ENCODE data around the gene NDN.

DNA sequence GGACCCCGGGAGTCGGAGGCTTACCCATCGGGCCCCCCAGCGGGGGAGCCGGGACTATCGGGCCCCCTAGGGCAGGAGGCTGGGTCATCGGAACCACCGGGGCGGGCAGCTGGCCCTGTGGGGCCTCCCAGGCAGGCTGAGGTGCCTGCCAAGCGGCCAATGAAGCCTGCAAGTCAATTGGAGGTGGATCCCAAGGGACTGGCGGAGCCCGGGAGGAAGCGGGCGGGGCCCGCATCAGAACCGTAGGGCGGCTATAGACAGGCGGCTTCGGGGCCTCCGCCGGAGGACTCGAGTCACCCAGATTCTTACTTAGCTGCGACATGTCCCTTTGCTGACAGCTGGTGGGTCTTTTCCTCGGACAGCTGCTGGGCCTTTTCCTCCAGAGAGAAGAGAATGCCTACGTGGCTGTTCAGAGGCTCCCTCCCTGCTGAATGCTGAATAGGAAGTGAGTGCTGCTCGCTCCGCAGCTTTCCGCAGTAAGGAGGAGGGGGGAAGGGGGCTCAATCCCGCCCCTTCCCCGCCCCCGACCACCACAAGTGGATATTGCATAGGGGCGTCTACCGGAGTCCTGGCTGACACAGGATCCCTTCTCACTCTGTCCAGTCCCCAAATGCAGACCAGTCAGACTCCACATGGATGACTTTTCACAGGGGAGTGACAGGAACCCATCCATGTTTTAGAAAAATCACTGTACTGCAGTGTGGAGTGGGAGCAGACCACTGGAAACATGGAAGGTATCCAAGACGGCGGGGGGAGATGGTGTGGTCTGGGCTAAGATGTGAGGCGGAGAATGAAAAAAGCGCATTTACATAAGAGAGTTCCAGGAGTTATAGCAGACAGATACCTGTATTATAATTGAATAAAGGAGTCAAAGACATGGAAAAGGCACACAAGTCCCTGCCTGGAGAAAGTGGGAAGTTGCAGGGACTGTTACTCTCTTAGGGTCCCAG is 39.4 kb downstream of the NDN start, which contains the start of gene MAGEL2:
- TF ChIP-seq, protein P1, sequence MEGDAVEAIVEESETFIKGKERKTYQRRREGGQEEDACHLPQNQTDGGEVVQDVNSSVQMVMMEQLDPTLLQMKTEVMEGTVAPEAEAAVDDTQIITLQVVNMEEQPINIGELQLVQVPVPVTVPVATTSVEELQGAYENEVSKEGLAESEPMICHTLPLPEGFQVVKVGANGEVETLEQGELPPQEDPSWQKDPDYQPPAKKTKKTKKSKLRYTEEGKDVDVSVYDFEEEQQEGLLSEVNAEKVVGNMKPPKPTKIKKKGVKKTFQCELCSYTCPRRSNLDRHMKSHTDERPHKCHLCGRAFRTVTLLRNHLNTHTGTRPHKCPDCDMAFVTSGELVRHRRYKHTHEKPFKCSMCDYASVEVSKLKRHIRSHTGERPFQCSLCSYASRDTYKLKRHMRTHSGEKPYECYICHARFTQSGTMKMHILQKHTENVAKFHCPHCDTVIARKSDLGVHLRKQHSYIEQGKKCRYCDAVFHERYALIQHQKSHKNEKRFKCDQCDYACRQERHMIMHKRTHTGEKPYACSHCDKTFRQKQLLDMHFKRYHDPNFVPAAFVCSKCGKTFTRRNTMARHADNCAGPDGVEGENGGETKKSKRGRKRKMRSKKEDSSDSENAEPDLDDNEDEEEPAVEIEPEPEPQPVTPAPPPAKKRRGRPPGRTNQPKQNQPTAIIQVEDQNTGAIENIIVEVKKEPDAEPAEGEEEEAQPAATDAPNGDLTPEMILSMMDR (IDR thresholded peaks at IDR 0.05; ENCODE audit: insufficient read depth, low read length), result no peak
- TF ChIP-seq GABPA (IDR thresholded peaks at IDR 0.05; ENCODE audit: low read depth) (no peak), POLR2AphosphoS5 (IDR thresholded peaks at IDR 0.05; ENCODE audit: low read depth) (no peak)
